ENCODE results near the gene CLEC4A. TPM values are rescaled to one million over a fixed set of nuclear protein-coding genes. Genes with fewer than 3 reads are reported as not detected.

Gene CLEC4A
- total RNA-seq, 2 experiments from 2014 or later = 0.46 to 0.84 TPM

Other genes starting within 250 kb of the CLEC4A start
- gene SLC2A3, start 187.4 kb upstream of the CLEC4A start, total RNA-seq = 100 to 1,000 TPM; 172 to 178 TPM
- gene FOXJ2, start 90.9 kb upstream of the CLEC4A start, total RNA-seq = 10 to 100 TPM; 19.3 to 20.3 TPM
- gene C3AR1, start 57.3 kb upstream of the CLEC4A start, total RNA-seq = 1 to 10 TPM in 1 of 2 experiments, under 1 TPM in 1; 0.80 to 1.1 TPM
- gene NECAP1, start 41.3 kb upstream of the CLEC4A start, total RNA-seq = 10 to 100 TPM; 28.8 to 30.5 TPM
- not detected for gene ZNF705A, start 33.4 kb downstream of the CLEC4A start, total RNA-seq
- under 1 TPM; 0.13 to 0.15 TPM for gene FAM90A1, start 104.0 kb downstream of the CLEC4A start, total RNA-seq